Upper lobe of right lung (tissue), 1 donor: ENCODE data around the gene FHOD3. TPM values are rescaled to one million over a fixed set of nuclear protein-coding genes. Genes with fewer than 3 reads are reported as not detected.

Experiments used
- ATAC-seq: fragments of 200-7000 bp; cut with Tn5 transposase; one replicate; pipeline ENCODE4 v1.9.1; 2020; ENCODE audit warnings: mild to moderate bottlenecking, moderate library complexity
- DNase-seq: peaks from one replicate; pipeline ENCODE4 v3.0.0-alpha.2; 2020
- H3K27ac ChIP-seq: fragments of 200-600 bp; one replicate; pipeline ENCODE4 v1.8.0; 2022
- H3K27me3 ChIP-seq: fragments of 200-600 bp; one replicate; pipeline ENCODE4 v1.8.0; 2022; ENCODE audit warnings: mild to moderate bottlenecking
- H3K36me3 ChIP-seq: fragments of 200-600 bp; one replicate; pipeline ENCODE4 v1.8.0; 2022
- H3K4me1 ChIP-seq: fragments of 200-600 bp; one replicate; pipeline ENCODE4 v1.8.0; 2022
- H3K4me3 ChIP-seq: fragments of 200-600 bp; one replicate; pipeline ENCODE4 v1.8.0; 2022; ENCODE audit warnings: mild to moderate bottlenecking
- H3K9me3 ChIP-seq: fragments of 200-600 bp; one replicate; pipeline ENCODE4 v1.8.0; 2022
- intact Hi-C: fragments of 100-400 bp; cut with DNase I; formaldehyde crosslinking; loops from one replicate; pipeline ENCODE4 v1.11.0; 2022
- total RNA-seq: library from RNA; stranded (reverse); fragmentation: NEBNext Ultra II Directional; extraction: Animal tissue kit (Norgen Biotek cat#: 25700); gene quantifications from one replicate; pipeline ENCODE4 v1.2.1, GENCODE V29; 2021
- TF ChIP-seq, protein P1 (sequence below): fragments of 200-600 bp; IDR thresholded peaks from one replicate; pipeline ENCODE4 v1.8.0; 2022; ENCODE audit warnings: antibody characterized with exemption
- donor health status: DM: no; HTN: yes; CAD: no; lungs with severe emphysema.

The FHOD3 gene
- total RNA-seq, 1 donor from 2014 or later = 1.9 TPM

DNA sequence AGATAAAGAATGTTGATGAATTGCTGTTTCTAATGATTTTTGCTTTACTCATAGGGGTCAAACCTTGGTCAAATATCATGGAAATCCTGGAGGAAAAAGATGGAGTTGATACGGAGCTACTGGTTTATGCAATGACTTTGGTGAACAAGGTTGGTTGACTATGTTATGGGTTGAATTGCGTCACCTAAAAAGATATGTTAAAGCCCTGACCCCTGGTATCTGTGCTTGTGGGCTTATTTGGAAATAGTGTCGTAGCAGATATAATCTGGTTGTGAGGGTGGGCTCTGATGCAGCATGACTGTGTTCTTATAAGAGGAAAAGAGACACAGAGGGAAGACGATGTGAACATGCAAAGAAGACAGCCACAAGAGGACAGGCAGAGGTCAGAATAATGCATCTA is 305.1 kb downstream of the FHOD3 start:
- no peaks in the 10 kb centered on the region for H3K36me3 ChIP-seq
- no peak for DNase-seq
- no peaks in the 10 kb centered on the region for H3K27me3 ChIP-seq
- no peaks in the 10 kb centered on the region for H3K4me1 ChIP-seq
- no peak overlapping the region for H3K27ac ChIP-seq
- H3K4me3 ChIP-seq = no peak overlapping the region
- TF ChIP-seq, protein P1, sequence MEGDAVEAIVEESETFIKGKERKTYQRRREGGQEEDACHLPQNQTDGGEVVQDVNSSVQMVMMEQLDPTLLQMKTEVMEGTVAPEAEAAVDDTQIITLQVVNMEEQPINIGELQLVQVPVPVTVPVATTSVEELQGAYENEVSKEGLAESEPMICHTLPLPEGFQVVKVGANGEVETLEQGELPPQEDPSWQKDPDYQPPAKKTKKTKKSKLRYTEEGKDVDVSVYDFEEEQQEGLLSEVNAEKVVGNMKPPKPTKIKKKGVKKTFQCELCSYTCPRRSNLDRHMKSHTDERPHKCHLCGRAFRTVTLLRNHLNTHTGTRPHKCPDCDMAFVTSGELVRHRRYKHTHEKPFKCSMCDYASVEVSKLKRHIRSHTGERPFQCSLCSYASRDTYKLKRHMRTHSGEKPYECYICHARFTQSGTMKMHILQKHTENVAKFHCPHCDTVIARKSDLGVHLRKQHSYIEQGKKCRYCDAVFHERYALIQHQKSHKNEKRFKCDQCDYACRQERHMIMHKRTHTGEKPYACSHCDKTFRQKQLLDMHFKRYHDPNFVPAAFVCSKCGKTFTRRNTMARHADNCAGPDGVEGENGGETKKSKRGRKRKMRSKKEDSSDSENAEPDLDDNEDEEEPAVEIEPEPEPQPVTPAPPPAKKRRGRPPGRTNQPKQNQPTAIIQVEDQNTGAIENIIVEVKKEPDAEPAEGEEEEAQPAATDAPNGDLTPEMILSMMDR = no peak
- ATAC-seq = no peak
- no peaks in the 10 kb centered on the region for H3K9me3 ChIP-seq
- intact Hi-C loops = no loop called here

DNA sequence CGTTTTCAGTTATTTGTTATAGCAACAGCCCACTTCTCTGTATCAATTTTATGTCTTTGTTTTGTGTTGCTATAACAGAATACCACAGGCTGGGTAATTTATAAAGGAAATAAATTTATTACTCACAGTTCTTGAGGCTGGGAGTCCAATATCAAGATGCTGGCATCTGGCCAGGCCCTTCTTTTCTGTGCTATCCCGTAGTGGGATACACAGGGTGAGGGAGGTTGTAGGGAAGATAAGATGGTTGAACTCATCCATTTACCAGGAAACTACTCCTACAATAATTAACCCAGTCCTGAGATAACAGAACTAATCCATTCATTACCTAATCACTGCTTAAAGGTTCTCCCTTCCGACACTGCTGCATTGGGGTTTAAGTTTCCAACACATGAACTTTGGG is 310.6 kb downstream of the FHOD3 start:
- no peak for DNase-seq
- H3K27me3 ChIP-seq = no peaks in the 10 kb centered on the region
- no peak for ATAC-seq

DNA sequence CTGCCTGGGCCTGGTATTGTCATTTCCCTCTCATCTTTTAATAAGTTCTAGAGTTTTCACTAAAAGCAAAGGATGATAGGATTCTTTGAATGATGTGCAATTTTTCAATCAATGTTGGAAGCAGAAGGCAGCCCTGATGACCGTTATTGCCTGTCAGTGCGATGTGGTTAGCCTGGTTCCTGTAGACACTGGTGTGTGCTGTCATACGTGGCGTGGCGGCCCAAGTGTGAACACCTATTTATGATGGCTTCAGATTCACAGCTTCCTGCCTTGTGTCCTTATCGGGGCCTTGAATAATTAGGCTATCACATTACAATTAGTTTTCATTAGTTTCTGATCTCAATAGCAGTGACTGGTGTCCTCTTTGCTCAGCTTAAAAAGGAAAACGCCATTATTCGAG is 312.7 kb downstream of the FHOD3 start:
- ATAC-seq (no peak), DNase-seq (no peak)
- Histone ChIP-seq H3K4me3 (no peak overlapping the region), H3K9me3 (no peaks in the 10 kb centered on the region), H3K4me1 (no peaks in the 10 kb centered on the region), H3K36me3 (no peaks in the 10 kb centered on the region), H3K27ac (no peak overlapping the region), H3K27me3 (no peaks in the 10 kb centered on the region)
- intact Hi-C loops = no loop called here
- TF ChIP-seq, protein P1 = no peak

More for the DNA sequence above, 310.6 kb downstream of the FHOD3 start:
- Histone ChIP-seq H3K4me3 (no peak overlapping the region), H3K9me3 (no peaks in the 10 kb centered on the region), H3K27ac (no peak overlapping the region), H3K36me3 (no peaks in the 10 kb centered on the region), H3K4me1 (no peaks in the 10 kb centered on the region)
- TF ChIP-seq, protein P1 = no peak
- intact Hi-C loops = no loop called here

DNA sequence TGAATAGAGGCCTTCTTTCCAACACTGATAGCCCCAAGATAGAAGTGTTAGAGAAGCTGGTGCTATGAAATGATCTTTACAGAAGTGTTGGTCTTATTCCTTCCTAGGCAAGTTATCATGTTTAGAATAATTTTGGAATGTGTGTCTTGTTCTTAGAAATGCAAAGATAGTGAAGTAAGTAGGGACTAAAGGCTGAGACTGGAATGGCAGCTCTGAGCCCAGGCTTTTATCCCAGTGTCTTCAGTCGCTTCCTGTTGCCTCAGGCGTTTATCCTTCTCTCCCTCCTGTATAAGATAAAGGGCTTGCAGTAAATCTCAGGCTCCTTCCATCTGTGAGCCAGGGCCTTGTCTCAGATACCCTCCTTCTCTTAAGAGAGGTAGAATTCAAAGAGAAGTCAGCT is 313.1 kb downstream of the FHOD3 start:
- H3K4me3 ChIP-seq = no peak overlapping the region
- no peaks in the 10 kb centered on the region for H3K9me3 ChIP-seq
- no peak overlapping the region for H3K27ac ChIP-seq
- ATAC-seq (no peak), DNase-seq (no peak)
- intact Hi-C loops = no loop called here
- H3K4me1 ChIP-seq = no peaks in the 10 kb centered on the region
- TF ChIP-seq, protein P1 = no peak
- no peaks in the 10 kb centered on the region for H3K36me3 ChIP-seq
- no peaks in the 10 kb centered on the region for H3K27me3 ChIP-seq

DNA sequence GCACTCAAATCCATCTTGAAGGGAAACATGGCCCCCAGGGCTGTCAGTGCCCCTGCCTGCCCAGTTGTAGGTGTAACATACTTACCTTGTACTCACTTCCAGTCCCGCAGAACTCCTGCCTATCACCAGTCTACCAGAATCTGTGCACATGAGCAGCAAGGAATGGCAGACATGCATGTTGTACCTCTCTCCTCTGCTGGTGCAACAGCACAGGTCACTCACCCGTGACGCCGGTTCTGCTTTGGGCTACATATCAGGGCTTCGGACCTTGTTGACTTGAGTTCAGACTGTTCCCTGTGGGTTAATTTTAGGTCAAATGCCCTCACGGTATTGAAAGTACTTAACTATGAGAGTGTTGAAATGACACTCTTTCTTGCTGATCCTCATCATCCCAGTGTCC is 315.6 kb downstream of the FHOD3 start:
- H3K4me3 ChIP-seq = no peak overlapping the region
- no peaks in the 10 kb centered on the region for H3K9me3 ChIP-seq
- intact Hi-C loops = no loop called here
- DNase-seq (no peak), ATAC-seq (no peak)
- H3K27ac ChIP-seq = no peak overlapping the region
- H3K27me3 ChIP-seq = no peaks in the 10 kb centered on the region
- TF ChIP-seq, protein P1 = no peak
- no peaks in the 10 kb centered on the region for H3K36me3 ChIP-seq
- H3K4me1 ChIP-seq = no peaks in the 10 kb centered on the region

DNA sequence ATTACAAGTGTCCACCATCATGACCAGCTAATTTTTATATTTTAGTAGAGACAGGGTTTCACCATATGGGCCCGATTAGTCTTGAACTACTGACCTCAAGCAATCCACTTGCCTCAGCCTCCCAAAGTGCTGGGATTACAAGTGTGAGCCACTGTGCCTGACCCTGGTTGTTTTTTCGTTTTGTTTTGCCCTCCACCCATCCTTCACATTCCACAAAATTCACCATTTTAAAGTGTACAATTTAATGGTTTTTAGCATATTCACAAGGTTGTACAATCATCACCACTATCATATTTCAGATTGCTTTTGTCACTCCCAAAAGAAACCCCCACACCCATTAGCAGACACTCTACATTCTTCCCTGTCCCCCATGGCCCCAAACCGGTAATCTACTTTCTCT is 316.3 kb downstream of the FHOD3 start:
- no peak for ATAC-seq
- intact Hi-C loops = no loop called here

More for the DNA sequence above, 316.3 kb downstream of the FHOD3 start:
- Histone ChIP-seq H3K27ac (no peak overlapping the region), H3K4me1 (no peaks in the 10 kb centered on the region), H3K36me3 (no peaks in the 10 kb centered on the region), H3K9me3 (no peaks in the 10 kb centered on the region), H3K4me3 (no peak overlapping the region), H3K27me3 (no peaks in the 10 kb centered on the region)
- TF ChIP-seq, protein P1 = no peak
- no peak for DNase-seq
